Cortex of kidney (tissue), 1 donor: ENCODE measurements around the gene MRPL17.

ENCODE experiments used
- DNase-seq: peaks from one replicate; lab custom pipeline; 2025; lab: John Stamatoyannopoulos, UW

MRPL17 gene

GRCh38 chr11:6682591-6682935 lies 577 bp downstream of the MRPL17 start:
- DNase-seq, result no peak

GRCh38 chr11:6681949-6682348 lies 1.2 kb downstream of the MRPL17 start:
- DNase-seq, result no peak

- DNase-seq, result no peak
Measured at GRCh38 chr11:6681505-6681904, 1.6 kb downstream of the MRPL17 start.

- DNase-seq, result no peak
Measured at GRCh38 chr11:6677018-6677417, 6.1 kb downstream of the MRPL17 start.

GRCh38 chr11:6674862-6675261 lies 8.3 kb downstream of the MRPL17 start:
- DNase-seq, result no peak

GRCh38 chr11:6674219-6674597 lies 8.9 kb downstream of the MRPL17 start:
- no peak for DNase-seq

- no peak for DNase-seq
Measured at GRCh38 chr11:6673523-6674218, 9.5 kb downstream of the MRPL17 start.

- DNase-seq, result no peak
Measured at GRCh38 chr11:6671991-6672390, 11.1 kb downstream of the MRPL17 start.

- no peak for DNase-seq
Measured at GRCh38 chr11:6670202-6670830, 12.8 kb downstream of the MRPL17 start.

- DNase-seq, result no peak
Measured at GRCh38 chr11:6667733-6668374, 15.3 kb downstream of the MRPL17 start.

- no peak for DNase-seq
Measured at GRCh38 chr11:6666302-6667183, 16.6 kb downstream of the MRPL17 start.

GRCh38 chr11:6664551-6664950 lies 18.6 kb downstream of the MRPL17 start:
- no peak for DNase-seq

- no peak for DNase-seq
Measured at GRCh38 chr11:6663794-6664469, 19.2 kb downstream of the MRPL17 start.

- no peak for DNase-seq
Measured at GRCh38 chr11:6660712-6661111, 22.4 kb downstream of the MRPL17 start.

GRCh38 chr11:6658647-6659046 lies 24.5 kb downstream of the MRPL17 start:
- no peak for DNase-seq

- DNase-seq, result no peak
Measured at GRCh38 chr11:6657346-6657745, 25.8 kb downstream of the MRPL17 start.

GRCh38 chr11:6656936-6657335 lies 26.2 kb downstream of the MRPL17 start:
- DNase-seq, result no peak

GRCh38 chr11:6656584-6656915 lies 26.6 kb downstream of the MRPL17 start:
- no peak for DNase-seq

GRCh38 chr11:6655790-6656583 lies 27.2 kb downstream of the MRPL17 start, which contains the start of gene DCHS1:
Gene DCHS1 (minus strand): TSS chr11:6655809. CDS start chr11:6641613, 14,196 bp downstream.
- no peak for DNase-seq

- no peak for DNase-seq
Measured at GRCh38 chr11:6655020-6655789, 27.9 kb downstream of the MRPL17 start.
